SK-N-SH (cell line): ENCODE results near the gene RBM15B. TPM values are rescaled to one million over a fixed set of nuclear protein-coding genes. Genes with fewer than 3 reads are reported as not detected.

Experiments
- CTCF ChIA-PET: fragments of 300-600, 350-600 bp; formaldehyde crosslinking; extraction: SDS; loops from one replicate; lab custom pipeline; 2021; lab: Yijun Ruan, JAX
- POLR2A ChIA-PET: fragments of 350-600 bp; sonication (Branson Sonifier 250); formaldehyde crosslinking; extraction: SDS; loops from one replicate; lab custom pipeline; 2020; ENCODE audit warnings: antibody characterized with exemption, inconsistent platforms; lab: Yijun Ruan, JAX
- DNase-seq: peaks from one replicate; pipeline ENCODE4 v3.0.0; 2012
- H2AFZ ChIP-seq: fragments of 200-600 bp; sonication (generic); 2 replicates; pipeline ENCODE4 v1.8.1; 2016; ENCODE audit warnings: antibody characterized with exemption, mild to moderate bottlenecking, low read depth
- H3F3A ChIP-seq: fragments of 200-600 bp; sonication (generic); replicated peaks from 2 replicates; pipeline ENCODE3; 2016; ENCODE audit warnings: antibody characterized with exemption, mild to moderate bottlenecking; ENCODE audit not compliant: insufficient read depth
- H3K27ac ChIP-seq, 2 experiments: fragments of 200-500 bp in 1 of 2; fragments of 200-600 bp in 1 of 2; sonication (Bioruptor generic) in 1 of 2; sonication (generic), shearing (Covaris generic) in 1 of 2; 2 replicates each; pipeline versions ENCODE4 v1.5.1 to v1.6.1; 2014 to 2016; ENCODE audit warnings: low read depth in 2 of 2, inconsistent platforms in 1 of 2, low read length in 1 of 2, mild to moderate bottlenecking in 1 of 2, mixed read lengths in 1 of 2
- H3K27me3 ChIP-seq: fragments of 200-600 bp; sonication (generic), shearing (Covaris generic); 2 replicates; pipeline ENCODE4 v1.6.1; 2016; ENCODE audit warnings: mixed run types; ENCODE audit not compliant: insufficient read depth
- H3K36me3 ChIP-seq, 2 experiments: fragments of 200-500 bp in 1 of 2; fragments of 200-600 bp in 1 of 2; sonication (Bioruptor generic) in 1 of 2; sonication (generic) in 1 of 2; replicated peaks in 1 of 2; 2 replicates each; pipeline versions ENCODE3 to v1.5.1; 2014 to 2016; ENCODE audit warnings: low read length in 1 of 2, mild to moderate bottlenecking in 1 of 2; ENCODE audit not compliant: insufficient read depth in 2 of 2, control insufficient read depth in 1 of 2
- H3K4me1 ChIP-seq, 2 experiments: fragments of 200-500 bp in 1 of 2; fragments of 200-600 bp in 1 of 2; sonication (Bioruptor generic) in 1 of 2; sonication (generic), shearing (Covaris generic) in 1 of 2; 2 replicates each; pipeline versions ENCODE4 v1.5.1 to v1.6.1; 2014 to 2016; ENCODE audit warnings: low read depth in 1 of 2, low read length in 1 of 2, mixed run types in 1 of 2; ENCODE audit not compliant: insufficient read depth in 2 of 2, control insufficient read depth in 1 of 2
- H3K4me2 ChIP-seq: fragments of 200-600 bp; sonication (generic), shearing (Covaris generic); 2 replicates; pipeline ENCODE4 v1.6.1; 2017; ENCODE audit warnings: mixed run types
- H3K4me3 ChIP-seq, 2 experiments: fragments of 200-500 bp in 1 of 2; fragments of 200-600 bp in 1 of 2; sonication (Bioruptor generic) in 1 of 2; sonication (generic), shearing (Covaris generic) in 1 of 2; 2 replicates each; pipeline versions ENCODE4 v1.5.1 to v1.8.1; 2014 to 2016; ENCODE audit warnings: low read depth in 2 of 2, inconsistent platforms in 1 of 2, low read length in 1 of 2, mild to moderate bottlenecking in 1 of 2, mixed read lengths in 1 of 2, moderate library complexity in 1 of 2
- H3K79me2 ChIP-seq: fragments of 200-600 bp; sonication (generic); 2 replicates; pipeline ENCODE4 v1.8.1; 2017; ENCODE audit warnings: mild to moderate bottlenecking; ENCODE audit not compliant: insufficient read depth
- H3K9ac ChIP-seq: fragments of 200-600 bp; sonication (generic); 2 replicates; pipeline ENCODE4 v1.6.1; 2017; ENCODE audit warnings: mixed run types
- H3K9me2 ChIP-seq: fragments of 200-600 bp; sonication (generic); 2 replicates; pipeline ENCODE4 v1.6.1; 2017; ENCODE audit warnings: mixed run types
- H3K9me3 ChIP-seq: fragments of 200-600 bp; sonication (generic); 2 replicates; pipeline ENCODE4 v1.6.1; 2017; ENCODE audit warnings: mixed run types, mild to moderate bottlenecking, moderate library complexity
- H4K20me1 ChIP-seq: fragments of 200-600 bp; sonication (generic); 2 replicates; pipeline ENCODE4 v1.6.1; 2017; ENCODE audit warnings: mild to moderate bottlenecking, mixed run types; ENCODE audit not compliant: insufficient read depth
- CHD2 ChIP-seq: fragments of 150-350 bp; IDR thresholded peaks from 2 replicates; pipeline ENCODE4 v1.6.1; 2018; ENCODE audit warnings: low read length; ENCODE audit not compliant: partially characterized antibody
- CTCF ChIP-seq: fragments of 200-600 bp; sonication (generic); IDR thresholded peaks from 2 replicates; pipeline ENCODE4 v1.6.1; 2017; ENCODE audit warnings: antibody characterized with exemption, mild to moderate bottlenecking, moderate library complexity
- EP300 ChIP-seq, 2 experiments: IDR thresholded peaks; 2 replicates each; pipeline versions ENCODE4 v1.4.0 to v1.6.1; 2012; ENCODE audit warnings: borderline replicate concordance in 1 of 2, low read depth in 1 of 2, low read length in 1 of 2
- EZH2phosphoT487 ChIP-seq: fragments of 200-600 bp; sonication (generic); IDR thresholded peaks from 2 replicates; pipeline ENCODE4 v1.6.1; 2017; ENCODE audit warnings: low read depth, mixed run types, mild to moderate bottlenecking, antibody characterized with exemption, moderate library complexity, borderline replicate concordance
- FOSL2 ChIP-seq: IDR thresholded peaks from 2 replicates; pipeline ENCODE4 v1.4.0; 2012; ENCODE audit warnings: low read depth, mild to moderate bottlenecking, moderate library complexity, borderline replicate concordance
- FOXM1 ChIP-seq: IDR thresholded peaks from 2 replicates; pipeline ENCODE4 v1.4.0; 2012; ENCODE audit warnings: low read depth, mild to moderate bottlenecking
- GABPA ChIP-seq: IDR thresholded peaks from 2 replicates; pipeline ENCODE4 v1.4.0; 2012; ENCODE audit warnings: low read depth, mild to moderate bottlenecking
- IRF3 ChIP-seq: fragments of 150-350 bp; IDR thresholded peaks from 2 replicates; pipeline ENCODE4 v1.6.1; 2016; ENCODE audit warnings: mild to moderate bottlenecking, low read depth, low read length
- JUND ChIP-seq: IDR thresholded peaks from 2 replicates; pipeline ENCODE4 v1.4.0; 2012
- MEF2A ChIP-seq: IDR thresholded peaks from 2 replicates; pipeline ENCODE4 v1.4.0; 2012; ENCODE audit warnings: low read depth, borderline replicate concordance
- NFIC ChIP-seq: IDR thresholded peaks from 2 replicates; pipeline ENCODE4 v1.4.0; 2012; ENCODE audit warnings: borderline replicate concordance
- RAD21 ChIP-seq: IDR thresholded peaks from 2 replicates; pipeline ENCODE4 v1.6.1; 2012; ENCODE audit warnings: mild to moderate bottlenecking, low read length
- RCOR1 ChIP-seq: fragments of 150-350 bp; IDR thresholded peaks from 2 replicates; pipeline ENCODE4 v1.6.1; 2017; ENCODE audit warnings: antibody characterized with exemption, low read length
- RFX5 ChIP-seq: IDR thresholded peaks from 2 replicates; pipeline ENCODE4 v1.6.1; 2012; ENCODE audit warnings: mild to moderate bottlenecking, improper control_type of control experiment, low read length
- RXRA ChIP-seq: IDR thresholded peaks from 2 replicates; pipeline ENCODE4 v1.4.0; 2012; ENCODE audit warnings: low read depth, mild to moderate bottlenecking, borderline replicate concordance
- TAF1 ChIP-seq: IDR thresholded peaks from 2 replicates; pipeline ENCODE4 v1.6.1; 2012; ENCODE audit warnings: low read depth, mild to moderate bottlenecking, low read length, moderate library complexity, borderline replicate concordance
- TCF12 ChIP-seq: IDR thresholded peaks from 2 replicates; pipeline ENCODE4 v1.4.0; 2012
- YY1 ChIP-seq: IDR thresholded peaks from 2 replicates; pipeline ENCODE4 v1.4.0; 2012; ENCODE audit warnings: low read depth, mild to moderate bottlenecking
- ZBTB33 ChIP-seq: IDR thresholded peaks from 2 replicates; pipeline ENCODE4 v1.4.0; 2012; ENCODE audit warnings: low read depth, borderline replicate concordance
- WGBS: methylation state at CpG from one replicate; pipeline ENCODE4 v1.1.6; 2017; ENCODE audit warnings: low lambda C conversion rate; 5-methylcytosine and 5-hydroxymethylcytosine counted together
- polyA plus RNA-seq, 3 experiments: library from polyadenylated mRNA; depleted of rRNA; stranded (reverse); fragments of >200 nt; gene quantifications; 2 replicates each; pipeline ENCODE4 v1.2.3, GENCODE V29; 2012

RBM15B gene
- polyA plus RNA-seq, 1 of the 3 experiments (the other 2 are of a cell fraction): 17.0 TPM

GRCh38 chr3:51380601-51381332 lies 10.3 kb upstream of the RBM15B start:
- WGBS: 92% methylated on average over 11 of the region's 15 CpGs

GRCh38 chr3:51381333-51381705 lies 9.8 kb upstream of the RBM15B start:
- Histone ChIP-seq H3K27ac (no peak overlapping the region), H3K9me3 (no peaks in the 10 kb centered on the region), H3K9me2 (no peaks in the 10 kb centered on the region), H3K4me2 (no peak overlapping the region), H3K79me2 (peaks cover 30% of the 10 kb centered on the region), H3K9ac (no peak overlapping the region), H2AFZ (no peak overlapping the region), H3K27me3 (no peaks in the 10 kb centered on the region), H3K4me1 (peaks cover 6 to 11% of the 10 kb centered on the region in 2 experiments), H3F3A (no peaks in the 10 kb centered on the region), H4K20me1 (no peaks in the 10 kb centered on the region), H3K36me3 (no peaks in the 10 kb centered on the region), H3K4me3 (no peak overlapping the region)
- WGBS: 88% methylated on average over 5 of the region's 18 CpGs
- no peak for DNase-seq
- ChIA-PET POLR2A (no interaction called here), CTCF (interaction anchor here (5.6 kb wide), 1 partner anchor 7 kb away, joined by 37 read pairs; no protein-coding TSS in a partner anchor)
- no peak for TF ChIP-seq CTCF
- TF ChIP-seq YY1: no peak
- no peak for TF ChIP-seq FOXM1
- TF ChIP-seq RFX5: no peak
- TF ChIP-seq FOSL2: no peak
- no peak for TF ChIP-seq RAD21
- no peak for TF ChIP-seq NFIC
- TF ChIP-seq MEF2A: no peak
- TF ChIP-seq IRF3: no peak
- TF ChIP-seq TAF1: no peak
- no peak for TF ChIP-seq RCOR1

More at GRCh38 chr3:51380601-51381332, 10.3 kb upstream of the RBM15B start:
- H3K27me3 ChIP-seq: no peaks in the 10 kb centered on the region; the same call in 1 of the 2 replicates
- H3K36me3 ChIP-seq: no peaks in the 10 kb centered on the region
- no peaks in the 10 kb centered on the region for H3K9me3 ChIP-seq
- CTCF ChIA-PET: interaction anchor here (1.4 to 5.6 kb wide), 3 partner anchors 8 to 409 kb away, joined by 4 to 37 read pairs (median 6); no protein-coding TSS in a partner anchor
- H3K9ac ChIP-seq: no peak overlapping the region
- peaks cover 6% of the 10 kb centered on the region in 2 experiments; a peak in 3 of 4 replicates for H3K4me1 ChIP-seq
- no peak for TF ChIP-seq EZH2phosphoT487
- TF ChIP-seq JUND: no peak
- no peak for TF ChIP-seq EP300 (IDR thresholded peaks at IDR 0.05; ENCODE audit: borderline replicate concordance in 1 of 2, low read depth in 1 of 2, low read length in 1 of 2)
- no peak for TF ChIP-seq RXRA
- no peak for TF ChIP-seq IRF3
- no peak for TF ChIP-seq CHD2
- no peak for TF ChIP-seq RFX5
- TF ChIP-seq RCOR1: no peak
- no peak for TF ChIP-seq FOSL2
- no peak for TF ChIP-seq ZBTB33
- TF ChIP-seq YY1: no peak
- TF ChIP-seq GABPA: no peak
- no peak for TF ChIP-seq MEF2A
- TF ChIP-seq TCF12: no peak
- no peaks in the 10 kb centered on the region for H3F3A ChIP-seq
- no peak for DNase-seq
- H2AFZ ChIP-seq: no peak overlapping the region
- H3K27ac ChIP-seq: no peak overlapping the region
- peaks cover 25% of the 10 kb centered on the region for H3K79me2 ChIP-seq
- POLR2A ChIA-PET: no interaction called here
- H3K4me2 ChIP-seq: no peak overlapping the region
- H3K9me2 ChIP-seq: no peaks in the 10 kb centered on the region
- H4K20me1 ChIP-seq: no peaks in the 10 kb centered on the region
- no peak overlapping the region for H3K4me3 ChIP-seq
